Measurements from ENCODE around the gene ATRNL1. TPM values are rescaled to one million over a fixed set of nuclear protein-coding genes. Genes with fewer than 3 reads are reported as not detected.

The ATRNL1 gene
- total and polyA plus RNA-seq, 2 of the 8 experiments (the other 6 are each of a cell fraction or from before 2014, with no cell fraction given), result 5.1 to 17.6 TPM

- H4K8ac ChIP-seq (ENCODE audit: extremely low read depth, insufficient read depth, low read length), result no peak overlapping the region
- CTCF ChIA-PET (ENCODE audit: partially characterized antibody), result interaction anchor here (1.6 kb wide), 1 partner anchor 64 kb away, joined by 3 read pairs; no protein-coding TSS in a partner anchor
- H2BK15ac ChIP-seq (ENCODE audit: low read length), result no peak overlapping the region
- no peak overlapping the region for H4K91ac ChIP-seq (replicated peaks; ENCODE audit: insufficient read length, low read length)
- H3K9me3 ChIP-seq (ENCODE audit: insufficient read depth in 2 of 2, low read depth in 1 of 2, low read length in 1 of 2), result no peaks in the 10 kb centered on the region
- no peak for FAIRE-seq
- no peak overlapping the region for H3K4me3 ChIP-seq (ENCODE audit: extremely low read depth in 1 of 4, insufficient read depth in 2 of 4, low read depth in 3 of 4, low read length in 4 of 4)
- DNase-seq (ENCODE audit: low read depth in 1 of 2, low spot score in 2 of 2), result no peak
- H2BK20ac ChIP-seq (ENCODE audit: low read length), result no peak overlapping the region
- H3K23me2 ChIP-seq (ENCODE audit: low read depth, low read length), result no peaks in the 10 kb centered on the region
- no peak overlapping the region for H2AFZ ChIP-seq (ENCODE audit: low read length)
- no peaks in the 10 kb centered on the region for H3K4me1 ChIP-seq (replicated peaks in 1 of 4; ENCODE audit: control insufficient read depth in 3 of 4, insufficient read depth in 4 of 4, low read length in 3 of 4)
- no peak overlapping the region for H3K23ac ChIP-seq (ENCODE audit: insufficient read length)
- H4K20me1 ChIP-seq (replicated peaks in 1 of 2; ENCODE audit: control insufficient read depth in 1 of 2, insufficient read depth in 2 of 2, low read length in 2 of 2), result no peaks in the 10 kb centered on the region
- no peak overlapping the region for H2BK120ac ChIP-seq (replicated peaks; ENCODE audit: low read depth, low read length)
- H3K9ac ChIP-seq (replicated peaks in 1 of 4; ENCODE audit: extremely low read depth in 1 of 4, low read depth in 3 of 4, low read length in 3 of 4), result no peak overlapping the region
- H3K27ac ChIP-seq (ENCODE audit: low read depth, low read length), result no peak overlapping the region
- H3K4ac ChIP-seq (replicated peaks; ENCODE audit: insufficient read length, low read depth, low read length), result no peak overlapping the region
- H3K18ac ChIP-seq (ENCODE audit: extremely low read depth, low read length), result no peak overlapping the region
- POLR2A ChIA-PET (ENCODE audit: partially characterized antibody), result no interaction called here
- H3K36me3 ChIP-seq (ENCODE audit: control insufficient read depth in 2 of 4, insufficient read depth in 4 of 4, low read length in 3 of 4), result no peaks in the 10 kb centered on the region
- H3K79me2 ChIP-seq (ENCODE audit: control insufficient read depth in 1 of 2, insufficient read depth in 2 of 2, low read length in 2 of 2), result no peaks in the 10 kb centered on the region
- no peak overlapping the region for H3K4me2 ChIP-seq (ENCODE audit: insufficient read depth in 1 of 2, low read depth in 2 of 2, low read length in 2 of 2)
- WGBS, 2 experiments (ENCODE audit: extremely low coverage in 1 of 2, insufficient coverage in 1 of 2, insufficient read length in 1 of 2, insufficient replicate concordance in 2 of 2, low coverage in 1 of 2, low lambda C conversion rate in 2 of 2, missing lambda C conversion rate in 1 of 2), result 93% methylated on average over 2 of the region's 2 CpGs; no CpG with 5 or more reads in 1 of the 2 experiments
- no peak overlapping the region for H2BK12ac ChIP-seq (ENCODE audit: low read depth, low read length)
- H3K14ac ChIP-seq (ENCODE audit: insufficient read length), result no peak overlapping the region
- H2AK5ac ChIP-seq (ENCODE audit: low read depth, low read length), result no peak overlapping the region
- H3K27me3 ChIP-seq (replicated peaks in 1 of 4; ENCODE audit: control insufficient read depth in 3 of 4, extremely low read depth in 1 of 4, insufficient read depth in 3 of 4, low read length in 3 of 4), result peaks cover 0 to 1% (median 0%) of the 10 kb centered on the region in 4 experiments; a peak in 1 of 7 replicates
- no peak overlapping the region for H2BK5ac ChIP-seq (ENCODE audit: low read depth, low read length)
- no peaks in the 10 kb centered on the region for H3K79me1 ChIP-seq (ENCODE audit: low read depth, low read length)
- H3K56ac ChIP-seq (replicated peaks; ENCODE audit: insufficient read length, low read depth, low read length), result no peak overlapping the region
- H4K5ac ChIP-seq (ENCODE audit: insufficient read length, low read depth, low read length), result no peak overlapping the region
- TF ChIP-seq KDM1A (IDR thresholded peaks at IDR 0.05; ENCODE audit: borderline replicate concordance, low read length) (no peak), ASH2L (IDR thresholded peaks at IDR 0.05; ENCODE audit: low read length) (no peak), NANOG (IDR thresholded peaks at IDR 0.05; ENCODE audit: insufficient read depth, low read depth, low read length, poor library complexity, severe bottlenecking) (no peak), PHF8 (conservative IDR thresholded peaks at IDR 0.05; ENCODE audit: low read depth, low read length) (no peak), EP300 (IDR thresholded peaks at IDR 0.05; ENCODE audit: borderline replicate concordance in 1 of 2, low read depth in 2 of 2, low read length in 2 of 2) (no peak), JUN (IDR thresholded peaks at IDR 0.05; ENCODE audit: low read depth, low read length) (no peak), HDAC2 (IDR thresholded peaks at IDR 0.05; ENCODE audit: borderline replicate concordance in 1 of 2, low read depth in 2 of 2, low read length in 2 of 2) (no peak), ATF3 (IDR thresholded peaks at IDR 0.05; ENCODE audit: insufficient read depth, low read depth, low read length) (no peak), BACH1 (IDR thresholded peaks at IDR 0.05; ENCODE audit: low read length) (no peak), EGR1 (IDR thresholded peaks at IDR 0.05; ENCODE audit: borderline replicate concordance, low read depth, low read length) (no peak), ZNF274 (IDR thresholded peaks at IDR 0.05; ENCODE audit: borderline replicate concordance, extremely low read depth, low read length) (no peak), SRF (IDR thresholded peaks at IDR 0.05; ENCODE audit: low read depth, low read length) (no peak), CBX8 (IDR thresholded peaks at IDR 0.05; ENCODE audit: borderline replicate concordance, low read depth, low read length) (no peak), KDM5A (IDR thresholded peaks at IDR 0.05; ENCODE audit: low read length) (no peak)
These were observed 782.0 kb downstream of the ATRNL1 start for GRCh38 chr10:115875172-115875571.

All from H1 (cell line).